Transverse colon (tissue), 3 donors: ENCODE results near the gene SREBF2.

Experiments used
- POLR2A ChIP-seq: fragments of 450-650 bp; IDR thresholded peaks from one replicate; pipeline ENCODE4 v1.6.1; 2016; ENCODE audit warnings: antibody characterized with exemption, mild to moderate bottlenecking, moderate library complexity
- POLR2AphosphoS5 ChIP-seq, 3 donors: sonication (generic); formaldehyde crosslinking; IDR thresholded peaks; one replicate each; pipeline ENCODE4 v1.6.1; 2016; ENCODE audit warnings: antibody characterized with exemption in 3 of 3

DNA sequence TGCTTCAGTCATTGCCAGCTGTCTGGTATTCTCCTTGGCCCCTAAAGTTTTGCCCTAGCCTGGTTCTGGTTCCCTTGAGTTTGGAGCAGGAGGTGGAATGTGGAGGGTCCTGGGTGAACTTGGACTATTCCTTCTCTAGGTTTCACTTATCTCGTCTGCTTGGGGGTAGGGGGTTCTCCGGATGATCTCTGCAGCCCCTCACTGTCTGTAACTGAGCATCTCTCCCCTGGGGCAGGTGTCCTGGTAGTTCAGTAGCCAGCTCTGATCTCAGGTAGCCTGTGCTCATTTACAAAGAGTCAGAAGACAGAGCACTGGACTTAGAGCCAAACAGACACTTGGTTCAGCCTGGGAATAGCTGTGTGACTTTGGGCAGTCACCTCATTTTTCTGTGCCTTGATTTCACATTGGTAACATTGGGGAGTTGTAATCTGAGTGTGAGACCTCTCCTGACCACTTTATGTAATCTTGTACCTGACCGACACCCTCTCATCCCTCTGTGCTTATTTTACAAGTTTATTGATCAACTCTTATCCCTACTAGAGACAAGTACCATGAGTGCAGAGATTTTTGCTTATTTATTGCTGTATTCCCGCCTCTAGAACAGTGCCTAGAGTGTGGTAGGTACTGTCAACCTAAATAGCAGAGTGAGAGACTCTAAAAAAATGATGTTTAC, 31.6 kb upstream of the SREBF2 start:
- no peak for TF ChIP-seq POLR2AphosphoS5 (IDR thresholded peaks at IDR 0.05)
- no peak for TF ChIP-seq POLR2A
